ENCODE data around the gene NR4A3. TPM values are rescaled to one million over a fixed set of nuclear protein-coding genes. Genes with fewer than 3 reads are reported as not detected.

NR4A3 gene
- polyA plus RNA-seq, 3 donors: 0.88 to 2.1 (median 0.92) TPM

DNA sequence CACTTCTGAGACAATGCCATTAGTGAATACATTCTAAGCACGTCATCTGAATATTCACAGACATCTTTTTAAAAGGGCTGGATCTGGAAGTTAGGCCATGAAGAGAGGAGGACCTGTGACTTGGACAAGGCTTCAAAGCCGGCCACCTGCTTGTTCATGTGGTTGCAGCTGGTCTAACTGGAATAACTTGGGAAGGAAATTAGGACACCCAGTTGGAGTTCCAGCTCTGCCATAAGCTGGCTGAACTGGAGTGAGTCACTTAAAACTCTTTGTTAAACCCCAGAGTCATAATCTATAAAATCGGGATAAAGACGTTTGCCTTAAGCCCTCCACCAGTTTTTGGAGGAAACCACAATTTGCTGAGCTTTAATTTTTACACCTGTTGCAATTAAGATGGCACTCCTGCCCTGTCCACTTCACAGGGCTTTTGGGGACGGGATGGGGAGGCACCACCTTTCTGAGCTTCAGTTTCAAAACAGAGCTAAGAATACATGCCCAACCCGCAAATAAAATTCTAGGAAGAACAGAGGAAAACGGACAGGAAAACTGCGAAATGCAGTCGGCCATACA, 84.2 kb downstream of the NR4A3 start:
- intact Hi-C loops (cut with micrococcal nuclease): loop anchor here (5.0 to 10.0 kb wide), 3 partner anchors 81 to 684 kb away; partner anchors contain the start of genes NR4A3 (in 2 of the 2), ALG2 (in 1 of the 2) and SEC61B (in 1 of the 2)
- no peaks in the 10 kb centered on the region for H4K20me1 ChIP-seq (ENCODE audit: insufficient read depth, low read length)
- H3K9me3 ChIP-seq (replicated peaks in 1 of 2; ENCODE audit: control insufficient read depth in 1 of 2, insufficient read depth in 1 of 2, low read length in 2 of 2): peaks cover 0 to 2% of the 10 kb centered on the region in 2 donors
- peak in 1 of 3 donors; percentile 10 for DNase-seq
- H3K9ac ChIP-seq (ENCODE audit: insufficient read depth, low read length, poor library complexity, severe bottlenecking): no peak overlapping the region
- peak overlapping the region; percentile 92 for H2AFZ ChIP-seq (ENCODE audit: insufficient read depth, low read depth, low read length, poor library complexity, severe bottlenecking)
- peaks cover 8 to 17% of the 10 kb centered on the region in 2 donors for H3K4me1 ChIP-seq (ENCODE audit: control insufficient read depth in 1 of 2, insufficient read depth in 2 of 2, low read length in 2 of 2)
- Mint-ChIP-seq H3K27me3 (ENCODE audit: low read depth in 3 of 3) (peaks cover 1 to 7% (median 4%) of the 10 kb centered on the region in 3 donors), H3K4me1 (peaks cover 21% of the 10 kb centered on the region), H3K9me3 (peaks cover 1 to 18% (median 4%) of the 10 kb centered on the region in 7 donors), H3K4me3 (peak overlapping the region; percentile 97 to 98), H3K27ac (peak overlapping the region in 6 of 7 donors; percentile 63 to 92 (median 87)), H3K36me3 (no peaks in the 10 kb centered on the region)
- TF ChIP-seq, protein P1, sequence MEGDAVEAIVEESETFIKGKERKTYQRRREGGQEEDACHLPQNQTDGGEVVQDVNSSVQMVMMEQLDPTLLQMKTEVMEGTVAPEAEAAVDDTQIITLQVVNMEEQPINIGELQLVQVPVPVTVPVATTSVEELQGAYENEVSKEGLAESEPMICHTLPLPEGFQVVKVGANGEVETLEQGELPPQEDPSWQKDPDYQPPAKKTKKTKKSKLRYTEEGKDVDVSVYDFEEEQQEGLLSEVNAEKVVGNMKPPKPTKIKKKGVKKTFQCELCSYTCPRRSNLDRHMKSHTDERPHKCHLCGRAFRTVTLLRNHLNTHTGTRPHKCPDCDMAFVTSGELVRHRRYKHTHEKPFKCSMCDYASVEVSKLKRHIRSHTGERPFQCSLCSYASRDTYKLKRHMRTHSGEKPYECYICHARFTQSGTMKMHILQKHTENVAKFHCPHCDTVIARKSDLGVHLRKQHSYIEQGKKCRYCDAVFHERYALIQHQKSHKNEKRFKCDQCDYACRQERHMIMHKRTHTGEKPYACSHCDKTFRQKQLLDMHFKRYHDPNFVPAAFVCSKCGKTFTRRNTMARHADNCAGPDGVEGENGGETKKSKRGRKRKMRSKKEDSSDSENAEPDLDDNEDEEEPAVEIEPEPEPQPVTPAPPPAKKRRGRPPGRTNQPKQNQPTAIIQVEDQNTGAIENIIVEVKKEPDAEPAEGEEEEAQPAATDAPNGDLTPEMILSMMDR (IDR thresholded peaks at IDR 0.05): no peak
- peak overlapping the region; percentile 77 for H3K4me2 ChIP-seq (replicated peaks; ENCODE audit: extremely low read depth, low read length, poor library complexity, severe bottlenecking)
- H3K4me3 ChIP-seq (replicated peaks in 1 of 3; ENCODE audit: low read depth in 2 of 3, low read length in 3 of 3): peak overlapping the region; percentile 82 to 85 (median 83)
- H3K79me2 ChIP-seq (ENCODE audit: insufficient read depth, low read length): peaks cover 15% of the 10 kb centered on the region
- H3K27ac ChIP-seq (ENCODE audit: low read depth in 1 of 2, low read length in 2 of 2): no peak overlapping the region
- WGBS (ENCODE audit: insufficient coverage): 12% methylated on average over 6 of the region's 9 CpGs
- no peaks in the 10 kb centered on the region for H3K36me3 ChIP-seq (replicated peaks in 1 of 2; ENCODE audit: control insufficient read depth in 1 of 2, insufficient read depth in 2 of 2, low read length in 2 of 2)
- no peaks in the 10 kb centered on the region for H3K27me3 ChIP-seq (ENCODE audit: control insufficient read depth in 2 of 2, insufficient read depth in 2 of 2, low read length in 2 of 2)

DNA sequence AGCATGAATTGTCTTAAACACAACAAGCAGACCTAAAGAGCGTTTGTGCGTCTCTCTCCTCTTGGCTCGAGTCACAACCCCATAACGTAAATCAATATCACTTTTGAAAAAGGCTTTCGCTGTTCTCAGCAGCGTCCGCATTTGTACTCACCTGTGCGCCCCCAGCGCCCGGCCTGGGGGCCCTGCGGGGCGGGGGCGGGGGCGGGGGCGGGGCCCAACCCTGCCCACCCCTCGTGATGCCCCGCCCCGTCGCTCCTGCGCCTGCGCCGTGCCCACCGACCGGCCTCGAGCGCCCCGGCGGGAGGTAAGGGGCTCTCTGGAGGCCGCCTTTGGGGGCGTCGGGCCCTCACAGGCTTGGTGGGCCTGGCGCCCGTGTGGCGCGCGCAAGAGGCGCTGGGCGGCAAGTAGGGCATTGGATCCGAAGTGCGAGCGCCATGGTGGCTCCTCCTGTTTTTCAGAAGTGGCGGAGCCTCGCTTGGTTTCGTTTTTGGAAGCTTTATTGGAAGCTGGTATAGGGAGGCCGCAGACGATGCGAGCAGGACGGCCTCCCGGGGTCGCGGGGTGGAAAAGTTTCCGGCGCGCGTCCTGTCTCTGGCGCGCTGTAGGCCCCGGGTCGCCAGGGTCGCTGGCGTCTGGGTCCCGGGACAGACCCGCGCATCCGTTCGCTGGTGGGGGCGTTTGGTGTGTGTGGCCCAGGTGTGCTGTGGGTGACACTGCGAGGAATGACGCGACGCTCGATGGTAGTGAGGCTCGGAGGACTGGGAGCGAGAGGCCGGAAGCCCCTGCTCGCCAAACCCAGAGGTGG, 84.9 kb downstream of the NR4A3 start, which contains the start of gene STX17:
TSS of gene STX17 (plus strand) at position 252 of the 805 bp plus-strand sequence. CDS start 8,586 bp downstream, outside the sequence.
- peak within 1 kb of the TSS; percentile 98 to 99 for H3K4me3 Mint-ChIP-seq
- intact Hi-C loops (cut with micrococcal nuclease): loop anchor here (5.0 to 10.0 kb wide), 3 partner anchors 82 to 684 kb away; partner anchors contain the start of genes NR4A3 (in 2 of the 2), ALG2 (in 1 of the 2) and SEC61B (in 1 of the 2)
- peak within 1 kb of the TSS; percentile 77 for H3K4me2 ChIP-seq (replicated peaks; ENCODE audit: extremely low read depth, low read length, poor library complexity, severe bottlenecking)
- peaks cover 4% of the 10 kb centered on the region in 2 donors for H3K36me3 Mint-ChIP-seq
- TF ChIP-seq, protein P1 (IDR thresholded peaks at IDR 0.05): no peak
- peak within 1 kb of the TSS; percentile 92 for H2AFZ ChIP-seq (ENCODE audit: insufficient read depth, low read depth, low read length, poor library complexity, severe bottlenecking)
- peak within 1 kb of the TSS; percentile 82 to 85 (median 83) for H3K4me3 ChIP-seq (replicated peaks in 1 of 3; ENCODE audit: low read depth in 2 of 3, low read length in 3 of 3)
- H3K79me2 ChIP-seq (ENCODE audit: insufficient read depth, low read length): peaks cover 15% of the 10 kb centered on the region
- H3K9me3 Mint-ChIP-seq: peaks cover 0 to 18% (median 4%) of the 10 kb centered on the region in 7 donors
- H3K4me1 ChIP-seq (ENCODE audit: control insufficient read depth in 1 of 2, insufficient read depth in 2 of 2, low read length in 2 of 2): peaks cover 8 to 17% of the 10 kb centered on the region in 2 donors
- H3K27ac Mint-ChIP-seq: peak within 1 kb of the TSS; percentile 87 to 96 (median 93)
- H3K9me3 ChIP-seq (replicated peaks in 1 of 2; ENCODE audit: control insufficient read depth in 1 of 2, insufficient read depth in 1 of 2, low read length in 2 of 2): peaks cover 0 to 2% of the 10 kb centered on the region in 2 donors
- H3K36me3 ChIP-seq (replicated peaks in 1 of 2; ENCODE audit: control insufficient read depth in 1 of 2, insufficient read depth in 2 of 2, low read length in 2 of 2): no peaks in the 10 kb centered on the region
- H3K27me3 ChIP-seq (ENCODE audit: control insufficient read depth in 2 of 2, insufficient read depth in 2 of 2, low read length in 2 of 2): no peaks in the 10 kb centered on the region
- peak within 1 kb of the TSS; percentile 72 to 95 for H3K27ac ChIP-seq (ENCODE audit: low read depth in 1 of 2, low read length in 2 of 2)
- H3K4me1 Mint-ChIP-seq: peaks cover 21% of the 10 kb centered on the region
- peaks cover 1 to 7% (median 5%) of the 10 kb centered on the region in 3 donors for H3K27me3 Mint-ChIP-seq (ENCODE audit: low read depth in 3 of 3)
- peak; percentile 51 to 62 (median 60) for DNase-seq
- no peaks in the 10 kb centered on the region for H4K20me1 ChIP-seq (ENCODE audit: insufficient read depth, low read length)
- peak within 1 kb of the TSS; percentile 95 for H3K9ac ChIP-seq (ENCODE audit: insufficient read depth, low read length, poor library complexity, severe bottlenecking)
- WGBS (ENCODE audit: insufficient coverage): under 1% methylated on average over 74 of the region's 76 CpGs

Measured in CD14-positive monocyte (primary cell).